ENCODE results near the gene TMEM179. TPM values are rescaled to one million over a fixed set of nuclear protein-coding genes. Genes with fewer than 3 reads are reported as not detected.
"Not testable (repeated sequence)": the region's sequence is repeated elsewhere in the genome, so short reads cannot be mapped to it uniquely, and the experiment has no call there.

TMEM179 gene
- total RNA-seq, 1 donor: not detected

DNA sequence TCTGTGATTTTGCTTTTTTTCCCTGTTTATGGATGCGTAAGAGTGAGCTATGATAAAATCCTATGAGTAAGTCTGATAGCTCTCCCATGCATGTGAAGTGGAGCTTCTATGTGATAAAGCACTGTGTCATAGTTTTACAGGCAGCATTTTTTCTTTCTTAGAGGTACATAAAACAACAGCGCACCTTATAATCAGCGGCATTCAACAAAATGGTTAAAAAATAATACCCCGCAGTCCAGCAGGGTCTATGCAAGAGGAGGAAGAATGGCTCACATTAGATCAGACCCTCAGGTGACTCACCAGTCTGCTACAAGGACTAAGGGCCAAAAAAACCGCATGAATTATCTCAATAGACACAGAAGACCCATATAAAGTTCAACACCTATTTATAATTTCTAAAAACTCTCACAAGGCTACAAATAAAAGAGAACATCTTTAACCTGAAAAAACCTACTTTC lies 33.0 kb upstream of the TMEM179 start:
- no peak for DNase-seq (ENCODE audit: low read depth)
- no peak overlapping the region for H3K4me3 ChIP-seq (ENCODE audit: low read depth, low read length)

DNA sequence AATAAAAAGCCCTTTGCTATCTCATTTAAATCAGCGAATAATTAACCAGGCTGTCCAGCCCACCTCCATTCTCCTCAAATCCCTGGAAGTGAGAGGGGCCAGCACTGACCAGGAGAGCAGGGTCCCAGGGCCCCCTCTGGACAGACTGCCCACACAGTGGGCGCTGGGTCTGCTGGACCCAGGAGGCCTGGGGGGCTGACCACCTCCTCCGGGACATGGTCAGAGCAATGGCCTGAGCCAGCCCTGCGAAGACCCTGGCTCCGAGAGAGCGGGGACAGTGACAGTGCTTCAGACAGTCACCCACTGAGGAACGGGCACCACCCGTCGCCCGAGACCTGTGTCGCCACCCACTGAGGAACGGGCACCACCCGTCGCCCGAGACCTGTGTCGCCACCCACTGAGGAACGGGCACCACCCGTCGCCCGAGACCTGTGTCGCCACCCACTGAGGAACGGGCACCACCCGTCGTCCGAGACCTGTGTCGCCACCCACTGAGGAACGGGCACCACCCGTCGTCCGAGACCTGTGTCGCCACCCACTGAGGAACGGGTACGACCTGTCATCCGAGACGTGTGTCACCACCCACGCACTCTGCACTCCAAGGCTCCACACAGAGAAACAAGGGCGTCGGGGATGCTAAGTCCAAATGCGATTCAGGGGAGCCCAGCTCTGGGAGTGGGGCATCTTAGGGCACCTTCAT lies 32.4 kb upstream of the TMEM179 start:
- not testable (repeated sequence) for H3K4me3 ChIP-seq (ENCODE audit: low read depth, low read length); DNase-seq (ENCODE audit: low read depth)

More for the DNA sequence above, 33.0 kb upstream of the TMEM179 start:
- TF ChIP-seq, protein P1, sequence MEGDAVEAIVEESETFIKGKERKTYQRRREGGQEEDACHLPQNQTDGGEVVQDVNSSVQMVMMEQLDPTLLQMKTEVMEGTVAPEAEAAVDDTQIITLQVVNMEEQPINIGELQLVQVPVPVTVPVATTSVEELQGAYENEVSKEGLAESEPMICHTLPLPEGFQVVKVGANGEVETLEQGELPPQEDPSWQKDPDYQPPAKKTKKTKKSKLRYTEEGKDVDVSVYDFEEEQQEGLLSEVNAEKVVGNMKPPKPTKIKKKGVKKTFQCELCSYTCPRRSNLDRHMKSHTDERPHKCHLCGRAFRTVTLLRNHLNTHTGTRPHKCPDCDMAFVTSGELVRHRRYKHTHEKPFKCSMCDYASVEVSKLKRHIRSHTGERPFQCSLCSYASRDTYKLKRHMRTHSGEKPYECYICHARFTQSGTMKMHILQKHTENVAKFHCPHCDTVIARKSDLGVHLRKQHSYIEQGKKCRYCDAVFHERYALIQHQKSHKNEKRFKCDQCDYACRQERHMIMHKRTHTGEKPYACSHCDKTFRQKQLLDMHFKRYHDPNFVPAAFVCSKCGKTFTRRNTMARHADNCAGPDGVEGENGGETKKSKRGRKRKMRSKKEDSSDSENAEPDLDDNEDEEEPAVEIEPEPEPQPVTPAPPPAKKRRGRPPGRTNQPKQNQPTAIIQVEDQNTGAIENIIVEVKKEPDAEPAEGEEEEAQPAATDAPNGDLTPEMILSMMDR (IDR thresholded peaks at IDR 0.05; ENCODE audit: insufficient read depth, low read length): no peak

DNA sequence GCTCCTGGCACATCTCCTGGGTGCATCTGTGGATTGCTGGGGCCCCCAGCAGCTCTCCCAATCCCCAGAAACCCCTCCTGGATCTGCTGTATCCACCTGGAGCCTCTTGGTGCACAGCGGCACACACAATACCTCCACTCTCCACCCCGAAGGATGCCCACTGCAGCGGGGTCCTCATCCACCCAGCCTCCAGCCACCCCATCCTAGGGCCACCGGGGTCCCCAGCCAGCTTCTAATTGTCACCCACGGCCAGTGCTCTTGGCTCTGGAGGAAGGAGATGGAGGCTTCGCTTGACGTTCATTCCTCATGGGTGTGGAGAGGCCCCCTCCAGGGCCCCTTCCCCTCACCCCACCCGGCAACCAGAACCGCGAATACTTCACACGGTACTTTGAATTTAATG lies 31.6 kb upstream of the TMEM179 start:
- no peak for DNase-seq (ENCODE audit: low read depth)
- TF ChIP-seq, protein P1 (IDR thresholded peaks at IDR 0.05; ENCODE audit: insufficient read depth, low read length): no peak
- no peak overlapping the region for H3K4me3 ChIP-seq (ENCODE audit: low read depth, low read length)

DNA sequence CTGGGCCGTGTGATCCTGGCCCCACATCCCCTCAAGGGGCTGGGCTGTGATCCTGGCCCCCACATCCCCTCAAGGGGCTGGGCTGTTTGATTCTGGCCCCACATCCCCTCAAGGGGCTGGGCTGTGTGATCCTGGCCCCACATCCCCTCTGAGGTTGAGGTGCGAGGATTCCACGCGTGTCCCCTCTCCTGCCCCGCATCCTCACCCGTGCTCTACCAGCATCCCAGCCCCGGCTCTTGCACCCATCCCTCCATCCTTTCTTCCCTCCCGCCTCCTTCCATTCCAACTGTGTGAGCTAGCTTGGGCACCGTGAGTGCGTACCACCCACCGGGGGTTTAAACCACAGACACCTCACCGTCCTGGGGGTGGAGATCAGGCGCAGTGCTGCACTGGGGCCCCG lies 31.1 kb upstream of the TMEM179 start:
- no peak for DNase-seq (ENCODE audit: low read depth)
- TF ChIP-seq, protein P1 (IDR thresholded peaks at IDR 0.05; ENCODE audit: insufficient read depth, low read length): no peak
- no peak overlapping the region for H3K4me3 ChIP-seq (ENCODE audit: low read depth, low read length)

DNA sequence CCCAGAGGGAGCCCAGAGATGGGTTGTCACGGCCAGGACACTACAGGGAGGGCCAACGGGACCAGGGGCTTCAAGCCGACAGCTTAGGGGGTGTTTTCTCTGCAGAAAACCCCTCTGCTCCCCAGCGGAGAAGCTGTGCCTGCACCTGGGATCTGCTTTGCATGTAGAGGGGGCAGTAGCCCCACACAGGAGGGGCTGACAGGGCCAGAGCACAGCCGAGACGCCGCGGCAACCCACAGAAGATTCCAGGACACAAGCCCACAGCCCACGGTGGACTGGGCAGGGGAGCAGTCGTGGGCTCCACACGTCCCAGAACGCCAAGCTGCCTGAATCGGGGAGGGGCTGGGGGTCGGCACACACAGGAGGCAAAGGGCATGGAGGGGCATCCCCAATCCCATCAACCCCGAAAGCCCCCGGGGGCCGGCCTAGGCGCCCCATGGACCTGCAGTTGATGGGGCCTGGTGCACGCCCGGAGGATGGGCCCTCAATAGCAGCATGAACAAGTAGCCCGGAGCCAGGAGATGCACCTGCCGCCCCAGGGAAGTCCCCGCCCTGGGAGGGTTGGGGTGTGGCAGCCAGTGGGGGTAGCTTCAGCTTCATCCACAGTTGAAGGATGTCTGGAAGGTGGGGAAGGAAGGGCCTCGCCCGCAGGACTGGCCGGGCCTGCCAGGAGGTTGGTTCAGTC lies 30.5 kb upstream of the TMEM179 start:
- TF ChIP-seq, protein P1 (IDR thresholded peaks at IDR 0.05; ENCODE audit: insufficient read depth, low read length): no peak

DNA sequence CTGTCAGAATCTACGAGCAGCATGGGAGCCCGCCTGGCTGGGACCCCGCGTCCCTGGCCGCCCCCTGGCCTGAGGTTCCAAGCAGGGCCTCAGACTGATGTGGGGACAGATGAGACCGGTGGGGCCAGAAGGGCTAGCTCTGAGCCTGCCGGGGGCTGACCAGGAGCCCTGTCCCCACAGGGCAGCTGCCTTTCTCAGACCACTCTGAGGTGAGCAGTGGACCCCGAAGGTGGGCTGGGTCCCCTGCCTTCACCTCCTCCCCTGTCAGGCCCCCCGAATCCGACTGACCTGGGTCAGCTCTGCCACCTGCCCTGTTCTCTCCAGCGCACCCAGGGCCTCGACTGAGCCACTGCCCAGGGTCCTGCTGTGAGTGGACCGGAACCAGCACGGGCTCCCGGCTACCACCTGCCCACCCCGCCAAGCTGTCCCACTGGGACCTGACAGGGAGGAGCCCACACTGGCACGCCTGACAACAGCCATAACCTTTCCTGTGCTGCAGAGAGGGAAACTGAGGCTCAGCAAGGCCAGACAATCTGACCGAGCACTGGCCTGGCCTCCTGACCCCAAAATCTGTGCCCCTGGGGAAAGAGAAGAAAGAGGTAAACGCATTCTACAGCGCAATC lies 29.7 kb upstream of the TMEM179 start:
- TF ChIP-seq, protein P1 (IDR thresholded peaks at IDR 0.05; ENCODE audit: insufficient read depth, low read length): no peak
- no peak for DNase-seq (ENCODE audit: low read depth)
- H3K4me3 ChIP-seq (ENCODE audit: low read depth, low read length): no peak overlapping the region

More for the DNA sequence above, 30.5 kb upstream of the TMEM179 start:
- no peak for DNase-seq (ENCODE audit: low read depth)
- H3K4me3 ChIP-seq (ENCODE audit: low read depth, low read length): no peak overlapping the region

Measured in fibroblast of the aortic adventitia (primary cell).